Endothelial cell (in vitro differentiated cells): ENCODE data around the gene CACNA1C. TPM values are rescaled to one million over a fixed set of nuclear protein-coding genes. Genes with fewer than 3 reads are reported as not detected.

ENCODE experiments used
- DNase-seq: peaks from one replicate; pipeline ENCODE4 v3.0.0; 2021; ENCODE audit warnings: low spot score
- H3K27ac Mint-ChIP-seq: one replicate; pipeline ENCODE4 v1.8.0; 2021; ENCODE audit warnings: mixed read lengths, inconsistent platforms; ENCODE audit not compliant: unreplicated experiment
- H3K27me3 Mint-ChIP-seq: one replicate; pipeline ENCODE4 v1.8.0; 2021; ENCODE audit warnings: mild to moderate bottlenecking, moderate library complexity, mixed read lengths, inconsistent platforms; ENCODE audit not compliant: unreplicated experiment
- H3K36me3 Mint-ChIP-seq: one replicate; pipeline ENCODE4 v1.8.0; 2021; ENCODE audit warnings: mild to moderate bottlenecking, low read depth, mixed read lengths, inconsistent platforms; ENCODE audit not compliant: unreplicated experiment
- H3K4me1 Mint-ChIP-seq: one replicate; pipeline ENCODE4 v1.8.0; 2021; ENCODE audit warnings: mild to moderate bottlenecking, mixed read lengths, inconsistent platforms; ENCODE audit not compliant: unreplicated experiment
- H3K4me3 Mint-ChIP-seq: one replicate; pipeline ENCODE4 v1.8.0; 2021; ENCODE audit warnings: mild to moderate bottlenecking, mixed read lengths, inconsistent platforms; ENCODE audit not compliant: unreplicated experiment
- H3K9me3 Mint-ChIP-seq: one replicate; pipeline ENCODE4 v1.8.0; 2021; ENCODE audit warnings: mixed read lengths, inconsistent platforms; ENCODE audit not compliant: unreplicated experiment
- total RNA-seq: library from RNA; stranded (reverse); fragmentation: NEBNext Ultra II Directional; extraction: Animal tissue kit (Norgen Biotek cat#: 25700); gene quantifications from one replicate; pipeline ENCODE4 v1.2.1, GENCODE V29; 2021; ENCODE audit not compliant: unreplicated experiment
- TF ChIP-seq, protein P1 (sequence below): fragments of 200-600 bp; sonication (generic); IDR thresholded peaks from one replicate; pipeline ENCODE4 v1.5.0; 2021; ENCODE audit warnings: antibody characterized with exemption; ENCODE audit not compliant: unreplicated experiment

The CACNA1C gene
- total RNA-seq, 1 donor from 2014 or later: 11.1 TPM

- Mint-ChIP-seq H3K9me3 (no peaks in the 10 kb centered on the region), H3K36me3 (peaks cover 13% of the 10 kb centered on the region), H3K4me3 (no peak overlapping the region), H3K27me3 (no peaks in the 10 kb centered on the region), H3K4me1 (no peaks in the 10 kb centered on the region), H3K27ac (no peak overlapping the region)
- no peak for DNase-seq
- TF ChIP-seq, protein P1, sequence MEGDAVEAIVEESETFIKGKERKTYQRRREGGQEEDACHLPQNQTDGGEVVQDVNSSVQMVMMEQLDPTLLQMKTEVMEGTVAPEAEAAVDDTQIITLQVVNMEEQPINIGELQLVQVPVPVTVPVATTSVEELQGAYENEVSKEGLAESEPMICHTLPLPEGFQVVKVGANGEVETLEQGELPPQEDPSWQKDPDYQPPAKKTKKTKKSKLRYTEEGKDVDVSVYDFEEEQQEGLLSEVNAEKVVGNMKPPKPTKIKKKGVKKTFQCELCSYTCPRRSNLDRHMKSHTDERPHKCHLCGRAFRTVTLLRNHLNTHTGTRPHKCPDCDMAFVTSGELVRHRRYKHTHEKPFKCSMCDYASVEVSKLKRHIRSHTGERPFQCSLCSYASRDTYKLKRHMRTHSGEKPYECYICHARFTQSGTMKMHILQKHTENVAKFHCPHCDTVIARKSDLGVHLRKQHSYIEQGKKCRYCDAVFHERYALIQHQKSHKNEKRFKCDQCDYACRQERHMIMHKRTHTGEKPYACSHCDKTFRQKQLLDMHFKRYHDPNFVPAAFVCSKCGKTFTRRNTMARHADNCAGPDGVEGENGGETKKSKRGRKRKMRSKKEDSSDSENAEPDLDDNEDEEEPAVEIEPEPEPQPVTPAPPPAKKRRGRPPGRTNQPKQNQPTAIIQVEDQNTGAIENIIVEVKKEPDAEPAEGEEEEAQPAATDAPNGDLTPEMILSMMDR: no peak
These were observed 609.7 kb downstream of the CACNA1C start for GRCh38 chr12:2662524-2662923.

DNA sequence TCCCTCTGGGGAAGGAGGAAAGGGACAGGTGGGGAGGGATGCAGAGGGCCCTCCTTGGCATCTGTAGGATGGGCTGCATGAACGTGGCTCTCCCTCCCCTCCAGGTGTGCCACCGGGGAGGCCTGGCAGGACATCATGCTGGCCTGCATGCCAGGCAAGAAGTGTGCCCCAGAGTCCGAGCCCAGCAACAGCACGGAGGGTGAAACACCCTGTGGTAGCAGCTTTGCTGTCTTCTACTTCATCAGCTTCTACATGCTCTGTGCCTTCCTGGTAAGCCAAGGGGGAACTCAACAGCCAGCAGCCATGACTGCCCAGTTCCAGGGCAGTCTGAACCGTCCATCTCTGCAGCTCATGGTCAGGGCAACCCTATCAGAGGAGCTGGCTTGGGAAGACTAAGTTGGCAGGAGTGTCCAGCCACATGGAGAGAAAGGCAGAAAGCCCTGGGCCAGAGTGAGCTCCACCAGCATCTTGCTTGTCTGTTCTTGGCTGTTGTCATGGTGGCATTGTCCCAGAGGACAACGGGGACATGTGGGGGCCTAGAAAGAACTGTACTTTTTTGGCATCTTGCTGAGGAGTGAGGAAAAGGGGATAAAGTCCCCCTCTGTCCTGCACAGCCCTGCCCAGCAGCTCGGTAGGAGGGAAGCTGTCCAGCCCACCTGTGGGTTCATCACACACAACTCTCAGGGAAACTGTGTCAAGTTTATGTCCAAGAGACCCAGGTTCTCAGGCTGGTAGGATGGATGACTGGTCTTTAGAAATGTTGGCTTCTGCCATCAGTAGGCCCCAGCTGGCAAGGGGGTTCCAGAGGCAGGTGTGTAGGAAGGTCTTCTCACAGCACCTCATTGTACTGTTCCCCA, 612.2 kb downstream of the CACNA1C start:
- TF ChIP-seq, protein P1: no peak
- no peak for DNase-seq

DNA sequence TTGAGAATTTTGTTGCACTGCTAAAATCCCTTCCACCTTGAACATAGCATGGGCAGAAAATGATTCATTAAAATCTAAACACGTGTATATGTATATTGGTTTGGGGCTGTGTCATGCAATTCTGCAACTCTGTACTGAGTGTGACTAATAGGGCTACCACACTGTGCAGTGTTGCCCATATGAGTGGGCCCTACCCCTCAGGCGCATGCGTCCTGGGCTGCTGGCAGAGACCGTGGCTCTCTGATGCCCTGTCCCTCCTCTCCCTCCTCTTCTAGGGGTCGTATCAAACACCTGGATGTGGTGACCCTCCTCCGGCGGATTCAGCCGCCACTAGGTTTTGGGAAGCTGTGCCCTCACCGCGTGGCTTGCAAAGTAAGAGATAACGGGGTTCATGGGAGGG, 613.6 kb downstream of the CACNA1C start:
- DNase-seq: no peak
- TF ChIP-seq, protein P1: no peak
- Mint-ChIP-seq H3K27me3 (no peaks in the 10 kb centered on the region), H3K4me3 (no peak overlapping the region), H3K9me3 (no peaks in the 10 kb centered on the region), H3K36me3 (peaks cover 18% of the 10 kb centered on the region), H3K4me1 (no peaks in the 10 kb centered on the region), H3K27ac (no peak overlapping the region)

More for the DNA sequence above, 612.2 kb downstream of the CACNA1C start:
- Mint-ChIP-seq H3K27me3 (no peaks in the 10 kb centered on the region), H3K9me3 (no peaks in the 10 kb centered on the region), H3K4me3 (no peak overlapping the region), H3K36me3 (peaks cover 16% of the 10 kb centered on the region), H3K27ac (no peak overlapping the region), H3K4me1 (no peaks in the 10 kb centered on the region)

GRCh38 chr12:2666846-2667245, 614.1 kb downstream of the CACNA1C start:
- H3K4me3 Mint-ChIP-seq: no peak overlapping the region
- TF ChIP-seq, protein P1: no peak
- peaks cover 19% of the 10 kb centered on the region for H3K36me3 Mint-ChIP-seq
- H3K4me1 Mint-ChIP-seq: no peaks in the 10 kb centered on the region
- no peak overlapping the region for H3K27ac Mint-ChIP-seq
- H3K27me3 Mint-ChIP-seq: no peaks in the 10 kb centered on the region
- DNase-seq: no peak
- H3K9me3 Mint-ChIP-seq: no peaks in the 10 kb centered on the region

DNA sequence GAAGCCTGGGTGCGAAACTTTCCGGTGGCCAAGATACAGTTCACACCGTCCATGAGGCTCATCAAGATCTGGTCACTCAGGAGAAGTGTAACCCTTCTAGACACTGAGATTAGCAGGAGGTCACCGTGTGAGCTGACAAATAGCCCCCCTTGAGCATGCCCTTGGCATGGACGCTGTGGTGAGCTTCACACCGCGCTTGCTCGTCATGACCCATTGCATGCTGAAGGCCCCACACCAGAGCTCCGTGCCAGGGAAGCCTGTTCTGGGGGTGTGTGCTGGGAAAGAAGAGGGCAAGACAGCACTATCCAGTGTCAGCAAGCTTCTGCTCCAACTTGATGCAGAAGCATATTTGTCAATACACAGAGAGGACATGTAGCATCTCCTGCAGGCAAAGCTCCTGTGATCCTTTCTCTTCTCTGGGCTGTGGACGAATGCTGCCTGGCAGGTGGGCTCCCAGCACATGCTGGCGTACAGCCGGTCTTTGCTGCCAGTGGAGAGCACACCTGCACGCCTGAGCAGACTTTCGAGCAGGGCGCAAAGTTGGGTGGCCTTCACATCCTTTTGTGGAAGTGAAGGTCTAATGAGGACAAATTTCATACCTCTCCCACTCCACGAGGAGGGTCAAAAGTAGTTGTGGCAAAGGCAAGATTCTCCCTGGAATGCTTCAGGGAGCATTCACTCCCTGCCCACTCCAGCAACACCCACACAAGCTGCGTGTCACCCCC, 615.1 kb downstream of the CACNA1C start:
- Mint-ChIP-seq H3K9me3 (no peaks in the 10 kb centered on the region), H3K4me1 (no peaks in the 10 kb centered on the region)
- TF ChIP-seq, protein P1: no peak

More for the DNA sequence above, 615.1 kb downstream of the CACNA1C start:
- Mint-ChIP-seq H3K27ac (no peak overlapping the region), H3K36me3 (peaks cover 19% of the 10 kb centered on the region), H3K4me3 (no peak overlapping the region), H3K27me3 (no peaks in the 10 kb centered on the region)
- DNase-seq: no peak
